Erythroblast (primary cell): Measurements from ENCODE around the gene ZNF384.

Experiments
- GATA1 ChIP-seq: IDR thresholded peaks from 2 replicates; pipeline ENCODE4 v1.6.1; 2011; ENCODE audit warnings: low read depth, mild to moderate bottlenecking, control low read depth, low read length, moderate library complexity
- POLR2A ChIP-seq: IDR thresholded peaks from 2 replicates; pipeline ENCODE4 v1.6.1; 2011; ENCODE audit warnings: mild to moderate bottlenecking, low read length

DNA sequence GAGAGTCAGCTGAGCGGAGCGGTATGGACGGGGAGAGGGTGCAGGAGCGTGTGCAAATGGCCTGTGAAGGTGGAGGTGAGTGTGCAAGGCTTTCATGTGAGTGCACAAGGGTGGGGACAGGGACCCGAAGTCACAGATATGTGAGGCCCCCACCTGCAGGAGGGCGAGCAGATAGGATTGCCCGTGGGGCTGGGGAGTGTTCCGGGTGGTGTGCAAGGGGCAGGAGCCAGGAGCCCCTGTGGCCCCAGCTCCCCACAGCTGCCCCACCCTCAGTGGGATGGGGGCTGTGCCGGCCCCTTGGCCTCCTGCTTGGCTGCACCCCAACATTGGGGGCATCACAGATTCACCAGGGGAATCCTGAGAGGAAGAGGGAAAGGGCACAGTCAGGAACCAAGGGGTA is 5.5 kb upstream of the ZNF384 start:
- TF ChIP-seq POLR2A (no peak), GATA1 (no peak)
